Retinal pigment epithelial cell (primary cell): ENCODE results near the gene NKAIN2.

Experiments
- DNase-seq: peaks from one replicate; pipeline ENCODE4 v3.0.0-alpha.2; 2010; ENCODE audit warnings: low read depth
- H3K4me3 ChIP-seq: 2 replicates; pipeline ENCODE4 v1.5.1; 2011; ENCODE audit warnings: mild to moderate bottlenecking, low read length, control low read depth, moderate library complexity
- CTCF ChIP-seq: conservative IDR thresholded peaks from 2 replicates; pipeline ENCODE4 v1.5.1; 2011; ENCODE audit warnings: low read depth, low read length, control low read depth, inconsistent platforms

NKAIN2 gene

GRCh38 chr6:124872361-124873065 lies 1068.8 kb downstream of the NKAIN2 start:
- TF ChIP-seq CTCF, result no peak
- no peak overlapping the region for H3K4me3 ChIP-seq
- no peak for DNase-seq

- no peak overlapping the region for H3K4me3 ChIP-seq
- no peak for TF ChIP-seq CTCF
- DNase-seq, result no peak
Measured at GRCh38 chr6:124873066-124873410, 1069.4 kb downstream of the NKAIN2 start.
